ENCODE results near the gene CFAP97D2.

The CFAP97D2 gene

DNA sequence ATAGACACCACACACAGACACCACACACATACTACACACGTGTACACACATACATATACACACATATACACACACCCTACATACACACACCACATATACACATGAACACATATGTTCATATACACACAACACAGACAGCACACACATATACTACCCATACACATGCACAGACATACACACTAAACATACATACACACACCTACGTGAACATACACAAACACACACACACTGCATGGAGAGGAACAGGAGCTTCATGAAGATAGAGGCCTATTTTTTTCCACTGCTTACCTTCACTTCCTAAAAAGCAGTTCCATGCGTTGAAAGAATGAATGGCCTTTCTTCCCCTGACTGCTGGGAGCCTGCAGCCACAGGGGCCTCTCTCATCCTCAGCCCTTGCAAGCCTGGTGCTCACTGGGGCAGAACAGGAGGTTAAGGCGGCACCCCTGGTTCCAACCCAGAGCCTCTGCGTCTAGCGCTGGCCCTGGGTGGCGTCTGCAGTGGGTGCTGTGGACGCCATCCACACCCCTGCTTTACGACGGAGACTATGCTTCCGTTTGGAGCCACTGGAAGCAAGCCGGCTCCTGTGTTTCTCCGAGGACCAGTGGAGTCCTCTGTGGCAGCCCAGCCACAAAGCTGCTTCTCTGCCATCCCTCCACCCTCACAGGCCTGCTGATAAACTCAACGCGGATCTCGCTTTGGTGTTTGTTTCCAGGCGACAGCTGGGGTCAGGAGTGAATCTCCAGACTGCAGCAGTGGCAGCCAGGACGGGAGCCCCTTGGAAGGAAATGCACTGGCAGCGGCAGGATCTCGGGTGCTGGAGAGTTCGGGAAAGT, 44.7 kb upstream of the CFAP97D2 start:
- H3K4me3 ChIP-seq (replicated peaks; ENCODE audit: low read depth, low read length) = no peak overlapping the region
- no peak for DNase-seq (ENCODE audit: low read depth)
- TF ChIP-seq, protein P1, sequence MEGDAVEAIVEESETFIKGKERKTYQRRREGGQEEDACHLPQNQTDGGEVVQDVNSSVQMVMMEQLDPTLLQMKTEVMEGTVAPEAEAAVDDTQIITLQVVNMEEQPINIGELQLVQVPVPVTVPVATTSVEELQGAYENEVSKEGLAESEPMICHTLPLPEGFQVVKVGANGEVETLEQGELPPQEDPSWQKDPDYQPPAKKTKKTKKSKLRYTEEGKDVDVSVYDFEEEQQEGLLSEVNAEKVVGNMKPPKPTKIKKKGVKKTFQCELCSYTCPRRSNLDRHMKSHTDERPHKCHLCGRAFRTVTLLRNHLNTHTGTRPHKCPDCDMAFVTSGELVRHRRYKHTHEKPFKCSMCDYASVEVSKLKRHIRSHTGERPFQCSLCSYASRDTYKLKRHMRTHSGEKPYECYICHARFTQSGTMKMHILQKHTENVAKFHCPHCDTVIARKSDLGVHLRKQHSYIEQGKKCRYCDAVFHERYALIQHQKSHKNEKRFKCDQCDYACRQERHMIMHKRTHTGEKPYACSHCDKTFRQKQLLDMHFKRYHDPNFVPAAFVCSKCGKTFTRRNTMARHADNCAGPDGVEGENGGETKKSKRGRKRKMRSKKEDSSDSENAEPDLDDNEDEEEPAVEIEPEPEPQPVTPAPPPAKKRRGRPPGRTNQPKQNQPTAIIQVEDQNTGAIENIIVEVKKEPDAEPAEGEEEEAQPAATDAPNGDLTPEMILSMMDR (IDR thresholded peaks at IDR 0.05; ENCODE audit: low read length, missing control alignments) = no peak

DNA sequence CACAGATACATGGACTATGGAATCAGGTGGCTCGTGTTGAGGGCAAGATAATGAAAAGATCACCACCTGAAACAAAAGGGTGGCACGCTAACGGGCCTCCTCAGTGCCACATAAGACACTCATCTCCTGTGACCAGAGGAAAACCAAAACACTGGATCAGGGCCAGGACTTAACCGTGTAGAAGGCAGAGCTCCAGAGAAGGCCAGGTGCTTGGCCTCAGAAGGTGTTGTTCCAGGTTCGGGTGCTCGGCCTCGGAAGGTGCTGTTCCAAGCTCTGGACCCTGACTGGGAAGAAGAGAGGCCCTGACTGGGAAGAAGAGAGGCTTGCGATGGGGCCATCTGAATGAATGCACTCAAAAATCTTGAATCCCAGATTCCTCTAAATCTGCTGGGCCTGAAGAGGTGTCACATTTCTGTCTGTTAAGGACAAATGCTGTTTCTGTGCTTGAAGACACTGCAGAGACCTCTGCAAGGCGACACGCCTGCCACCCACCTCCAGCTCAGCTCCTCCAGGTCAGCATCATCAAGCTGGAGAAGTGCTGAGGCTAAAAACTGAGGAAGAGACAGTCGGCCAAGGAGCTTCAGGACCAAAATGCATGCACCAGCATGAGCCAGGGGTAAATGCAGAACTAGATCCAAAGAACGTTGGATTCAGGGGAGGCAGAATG, 44.0 kb upstream of the CFAP97D2 start:
- no peak for DNase-seq (ENCODE audit: low read depth)
- H3K4me3 ChIP-seq (replicated peaks; ENCODE audit: low read depth, low read length) = no peak overlapping the region
- TF ChIP-seq, protein P1 (IDR thresholded peaks at IDR 0.05; ENCODE audit: low read length, missing control alignments) = no peak

DNA sequence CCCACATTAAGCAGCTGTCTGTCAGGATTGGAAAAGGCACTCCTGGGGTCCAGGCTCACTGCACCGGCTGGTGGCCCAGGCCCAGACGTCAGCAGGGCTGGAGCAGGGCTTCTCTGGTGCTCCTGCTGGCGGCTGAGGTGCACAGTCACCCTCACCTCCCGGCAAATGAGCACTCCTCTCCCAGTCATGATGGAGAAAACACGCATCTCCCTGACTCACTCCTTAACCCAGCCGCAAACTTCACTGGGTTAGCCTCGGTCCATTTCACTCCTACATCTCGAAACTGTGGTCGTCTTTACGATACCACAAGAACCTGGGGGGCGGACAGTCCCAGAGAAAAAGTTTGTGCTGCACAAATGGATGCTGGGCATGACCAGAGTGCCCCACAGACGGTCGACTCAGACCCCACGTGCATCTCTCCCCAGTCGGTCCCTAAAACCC, 43.3 kb upstream of the CFAP97D2 start:
- TF ChIP-seq, protein P1 (IDR thresholded peaks at IDR 0.05; ENCODE audit: low read length, missing control alignments) = no peak
- DNase-seq (ENCODE audit: low read depth) = no peak
- H3K4me3 ChIP-seq (replicated peaks; ENCODE audit: low read depth, low read length) = no peak overlapping the region

DNA sequence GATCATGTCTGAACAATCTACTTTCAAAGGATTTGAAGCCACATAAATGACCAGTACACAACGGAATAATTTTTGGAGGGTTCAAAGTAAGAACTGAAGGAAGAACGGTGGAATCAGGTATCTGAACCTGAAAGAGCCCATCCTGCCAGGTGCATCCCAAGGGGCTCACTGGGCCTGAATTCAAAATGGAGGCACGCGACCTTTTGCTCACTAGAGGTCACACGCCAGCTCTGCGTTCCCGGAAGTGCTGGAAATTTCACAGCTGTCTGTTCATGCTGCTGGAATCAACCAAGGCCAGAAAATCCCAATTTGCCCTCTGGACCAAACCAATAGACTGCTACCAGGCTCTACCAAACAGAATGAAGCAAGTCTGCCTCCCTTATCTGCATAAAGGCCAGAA, 42.5 kb upstream of the CFAP97D2 start:
- DNase-seq (ENCODE audit: low read depth) = no peak
- TF ChIP-seq, protein P1 (IDR thresholded peaks at IDR 0.05; ENCODE audit: low read length, missing control alignments) = no peak

DNA sequence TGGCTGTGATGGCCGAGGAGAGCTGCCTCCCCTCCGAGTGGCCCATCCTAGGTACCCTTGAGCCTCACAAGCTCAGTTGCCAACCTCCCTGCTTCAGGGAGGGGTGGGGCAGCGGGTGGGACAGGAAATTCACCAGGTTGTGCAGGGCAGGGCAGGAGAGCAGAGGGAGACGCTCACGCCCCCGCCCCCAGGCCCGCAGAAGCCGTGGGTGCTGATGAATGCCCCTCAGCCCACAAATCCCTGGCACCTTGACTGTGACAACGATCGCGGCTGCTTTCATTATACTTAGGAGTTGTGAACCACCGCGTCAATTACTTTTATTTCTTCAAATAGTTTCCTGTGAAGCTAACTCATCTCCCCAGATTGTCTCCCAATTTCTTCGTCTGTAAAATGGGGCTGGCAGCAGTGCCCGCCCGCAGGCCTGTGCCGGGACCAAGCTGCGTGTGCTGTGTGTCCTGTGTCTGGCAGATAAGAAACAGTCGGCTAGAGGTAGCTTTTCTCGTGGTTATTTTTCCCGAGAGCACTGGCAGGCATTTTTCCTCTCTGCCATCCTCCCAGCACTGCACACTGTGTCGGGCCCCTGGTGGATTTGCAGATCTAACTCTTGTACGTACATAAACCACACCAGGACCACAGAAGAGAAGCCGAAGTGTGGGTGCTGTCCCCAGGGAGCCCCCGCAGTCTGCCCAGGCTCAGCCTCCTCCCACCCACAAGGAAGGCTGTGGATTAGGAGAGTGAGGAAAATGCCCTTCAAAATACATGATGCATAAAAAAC, 38.7 kb upstream of the CFAP97D2 start:
- DNase-seq (ENCODE audit: low read depth) = no peak
- no peak overlapping the region for H3K4me3 ChIP-seq (replicated peaks; ENCODE audit: low read depth, low read length)
- TF ChIP-seq, protein P1 (IDR thresholded peaks at IDR 0.05; ENCODE audit: low read length, missing control alignments) = no peak

More for the DNA sequence above, 42.5 kb upstream of the CFAP97D2 start:
- H3K4me3 ChIP-seq (replicated peaks; ENCODE audit: low read depth, low read length) = no peak overlapping the region

DNA sequence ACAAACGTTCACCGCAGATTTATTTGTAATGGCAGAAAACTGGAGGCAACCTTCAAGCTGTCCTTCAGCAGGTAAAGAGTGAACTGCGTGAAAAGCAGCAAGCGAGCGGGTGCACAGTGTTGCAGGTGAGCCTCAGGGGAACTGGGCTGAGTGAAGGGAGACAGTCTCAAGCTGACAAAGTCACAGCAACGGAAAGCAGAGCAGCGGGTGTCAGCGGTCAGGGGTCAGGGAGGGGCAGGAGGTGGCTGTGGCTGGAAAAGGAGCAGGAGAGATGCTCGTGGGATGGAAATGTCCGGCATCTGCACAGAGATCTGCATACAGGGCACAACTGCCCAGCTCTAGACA, 38.2 kb upstream of the CFAP97D2 start:
- H3K4me3 ChIP-seq (replicated peaks; ENCODE audit: low read depth, low read length) = no peak overlapping the region
- TF ChIP-seq, protein P1 (IDR thresholded peaks at IDR 0.05; ENCODE audit: low read length, missing control alignments) = no peak
- no peak for DNase-seq (ENCODE audit: low read depth)
